ENCODE data around the gene ZNF76. TPM values are rescaled to one million over a fixed set of nuclear protein-coding genes. Genes with fewer than 3 reads are reported as not detected.
A peak's percentile ranks its signal among the peaks of the same experiment; 100 is the strongest.

Gene ZNF76
- total and polyA plus RNA-seq, 9 of the 15 experiments (the other 6 are each of a cell fraction or from before 2014, with no cell fraction given) = 1.2 to 17.8 (median 10.7) TPM

DNA sequence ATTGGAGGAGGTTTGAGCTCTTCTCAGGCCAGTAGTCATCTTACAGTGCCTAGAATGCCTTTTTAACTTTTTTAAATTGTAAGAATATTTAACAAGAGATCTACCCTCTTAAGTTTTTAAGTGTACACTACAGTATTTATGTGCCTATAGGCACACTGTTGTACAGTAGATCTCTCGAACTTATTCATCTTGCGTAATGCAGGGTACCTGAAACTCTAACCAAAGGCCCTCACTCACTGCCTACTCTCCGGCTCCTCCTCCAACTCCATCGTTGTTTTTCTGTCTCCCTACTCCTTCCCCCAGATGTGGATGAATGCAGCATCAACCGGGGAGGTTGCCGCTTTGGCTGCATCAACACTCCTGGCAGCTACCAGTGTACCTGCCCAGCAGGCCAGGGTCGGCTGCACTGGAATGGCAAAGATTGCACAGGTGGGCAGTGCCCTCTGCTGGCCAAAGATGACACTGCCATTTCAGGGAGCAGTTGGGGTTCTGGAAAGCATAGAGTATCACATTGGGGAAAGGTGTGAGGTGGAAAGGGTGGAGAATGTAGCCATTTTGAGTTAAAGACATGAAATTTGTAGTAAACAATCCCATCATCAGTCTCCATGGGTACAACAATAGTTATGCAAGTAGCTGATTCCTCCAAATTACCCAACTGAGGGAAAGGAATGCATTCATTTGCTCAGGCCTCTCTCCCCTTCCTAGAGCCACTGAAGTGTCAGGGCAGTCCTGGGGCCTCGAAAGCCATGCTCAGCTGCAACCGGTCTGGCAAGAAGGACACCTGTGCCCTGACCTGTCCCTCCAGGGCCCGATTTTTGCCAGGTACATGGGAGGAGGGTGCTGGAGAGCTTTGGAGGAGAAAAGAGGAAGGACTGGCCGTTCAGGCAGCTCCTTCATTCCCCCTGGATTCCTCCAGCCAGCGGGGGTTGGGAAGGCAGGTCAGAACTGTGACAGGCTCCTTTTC is 18.4 kb upstream of the ZNF76 start (continued):
- TF ChIP-seq AFF4 (CRISPR knock-in tag; IDR thresholded peaks at IDR 0.05) = no peak
- no peak for TF ChIP-seq SMAD2 (IDR thresholded peaks at IDR 0.05; ENCODE audit: low read depth, low read length)
- no peak for TF ChIP-seq ZFP36 (IDR thresholded peaks at IDR 0.05; ENCODE audit: low read depth, low read length, partially characterized antibody)
- TF ChIP-seq, protein P1, sequence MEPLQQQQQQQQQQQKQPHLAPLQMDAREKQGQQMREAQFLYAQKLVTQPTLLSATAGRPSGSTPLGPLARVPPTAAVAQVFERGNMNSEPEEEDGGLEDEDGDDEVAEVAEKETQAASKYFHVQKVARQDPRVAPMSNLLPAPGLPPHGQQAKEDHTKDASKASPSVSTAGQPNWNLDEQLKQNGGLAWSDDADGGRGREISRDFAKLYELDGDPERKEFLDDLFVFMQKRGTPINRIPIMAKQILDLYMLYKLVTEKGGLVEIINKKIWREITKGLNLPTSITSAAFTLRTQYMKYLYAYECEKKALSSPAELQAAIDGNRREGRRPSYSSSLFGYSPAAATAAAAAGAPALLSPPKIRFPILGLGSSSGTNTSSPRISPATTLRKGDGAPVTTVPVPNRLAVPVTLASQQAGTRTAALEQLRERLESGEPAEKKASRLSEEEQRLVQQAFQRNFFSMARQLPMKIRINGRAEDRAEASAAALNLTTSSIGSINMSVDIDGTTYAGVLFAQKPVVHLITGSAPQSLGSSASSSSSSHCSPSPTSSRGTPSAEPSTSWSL (CRISPR knock-in tag; IDR thresholded peaks at IDR 0.05; ENCODE audit: borderline replicate concordance) = no peak
- TF ChIP-seq SMAD4 (CRISPR knock-in tag; conservative IDR thresholded peaks at IDR 0.05) = 0 out of 2 replicates have a peak, but pooled peaks have one; percentile 40
- 0 out of 2 replicates have a peak, but pooled peaks have one; percentile 25 for TF ChIP-seq RHOXF2B (CRISPR knock-in tag; conservative IDR thresholded peaks at IDR 0.05)
- TF ChIP-seq GTF2F1 (IDR thresholded peaks at IDR 0.05; ENCODE audit: low read depth, low read length) = no peak
- peak; percentile 97 for TF ChIP-seq STAG1 (CRISPR knock-in tag; IDR thresholded peaks at IDR 0.05; ENCODE audit: borderline replicate concordance)
- no peak for TF ChIP-seq COPS2 (conservative IDR thresholded peaks at IDR 0.05)
- TF ChIP-seq, protein P2, sequence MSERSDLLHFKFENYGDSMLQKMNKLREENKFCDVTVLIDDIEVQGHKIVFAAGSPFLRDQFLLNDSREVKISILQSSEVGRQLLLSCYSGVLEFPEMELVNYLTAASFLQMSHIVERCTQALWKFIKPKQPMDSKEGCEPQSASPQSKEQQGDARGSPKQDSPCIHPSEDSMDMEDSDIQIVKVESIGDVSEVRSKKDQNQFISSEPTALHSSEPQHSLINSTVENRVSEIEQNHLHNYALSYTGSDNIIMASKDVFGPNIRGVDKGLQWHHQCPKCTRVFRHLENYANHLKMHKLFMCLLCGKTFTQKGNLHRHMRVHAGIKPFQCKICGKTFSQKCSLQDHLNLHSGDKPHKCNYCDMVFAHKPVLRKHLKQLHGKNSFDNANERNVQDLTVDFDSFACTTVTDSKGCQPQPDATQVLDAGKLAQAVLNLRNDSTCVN (CRISPR knock-in tag; IDR thresholded peaks at IDR 0.05) = 0 out of 2 replicates have a peak, but pooled peaks have one; percentile 29
- TF ChIP-seq KLF10 (CRISPR knock-in tag; IDR thresholded peaks at IDR 0.05) = no peak
- TF ChIP-seq MIER1 (IDR thresholded peaks at IDR 0.05; ENCODE audit: low read depth) = no peak
- TF ChIP-seq POLR3A (IDR thresholded peaks at IDR 0.05; ENCODE audit: borderline replicate concordance, extremely low read depth, insufficient read depth, insufficient read length) = no peak
- TF ChIP-seq MLX (CRISPR knock-in tag; conservative IDR thresholded peaks at IDR 0.05) = no peak
- TF ChIP-seq JUND (IDR thresholded peaks at IDR 0.05; ENCODE audit: borderline replicate concordance, low read depth, low read length) = peak; percentile 42; the same call in 1 of the 2 replicates
- no peak; the same call in 2 of the 3 replicates for TF ChIP-seq JUND (tag; IDR thresholded peaks at IDR 0.05; ENCODE audit: borderline replicate concordance, low read depth, low read length)
- TF ChIP-seq SOX6 (IDR thresholded peaks at IDR 0.05) = peak; percentile 19; the same call in 1 of the 2 replicates
- no peak for TF ChIP-seq FIP1L1 (IDR thresholded peaks at IDR 0.05; ENCODE audit: low read depth, low read length, poor library complexity, severe bottlenecking)
- no peak for TF ChIP-seq ZC3H4 (CRISPR knock-in tag; IDR thresholded peaks at IDR 0.05; ENCODE audit: borderline replicate concordance)
- no peak for TF ChIP-seq ZNF764 (CRISPR knock-in tag; IDR thresholded peaks at IDR 0.05; ENCODE audit: low read depth)

Measured in K562 (cell line).